D341Med (cell line): ENCODE data around the gene SCRG1.

ENCODE experiments used
- DNase-seq: peaks from one replicate; pipeline ENCODE4 v3.0.0; 2012; ENCODE audit warnings: low spot score

Gene SCRG1

DNA sequence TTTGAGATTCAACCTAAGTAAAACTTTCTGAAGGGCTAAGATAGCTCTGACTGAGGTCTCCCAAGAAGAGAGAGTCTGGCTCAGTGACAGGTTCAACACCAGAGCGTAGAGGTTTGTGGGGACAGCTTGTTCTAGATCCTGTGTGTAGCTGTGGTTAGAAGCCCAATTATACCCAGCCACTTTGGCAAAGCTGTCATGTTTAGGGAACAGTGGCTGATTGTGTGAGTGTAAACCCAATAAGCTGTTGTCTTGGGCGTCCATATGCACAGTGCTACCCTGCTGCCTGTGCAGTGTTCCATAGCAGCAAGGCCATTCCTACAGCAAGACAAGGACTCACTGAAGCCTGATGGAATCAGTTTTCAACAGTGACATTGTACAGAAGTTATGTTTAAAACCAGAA lies 11.2 kb upstream of the SCRG1 start:
- DNase-seq: no peak

DNA sequence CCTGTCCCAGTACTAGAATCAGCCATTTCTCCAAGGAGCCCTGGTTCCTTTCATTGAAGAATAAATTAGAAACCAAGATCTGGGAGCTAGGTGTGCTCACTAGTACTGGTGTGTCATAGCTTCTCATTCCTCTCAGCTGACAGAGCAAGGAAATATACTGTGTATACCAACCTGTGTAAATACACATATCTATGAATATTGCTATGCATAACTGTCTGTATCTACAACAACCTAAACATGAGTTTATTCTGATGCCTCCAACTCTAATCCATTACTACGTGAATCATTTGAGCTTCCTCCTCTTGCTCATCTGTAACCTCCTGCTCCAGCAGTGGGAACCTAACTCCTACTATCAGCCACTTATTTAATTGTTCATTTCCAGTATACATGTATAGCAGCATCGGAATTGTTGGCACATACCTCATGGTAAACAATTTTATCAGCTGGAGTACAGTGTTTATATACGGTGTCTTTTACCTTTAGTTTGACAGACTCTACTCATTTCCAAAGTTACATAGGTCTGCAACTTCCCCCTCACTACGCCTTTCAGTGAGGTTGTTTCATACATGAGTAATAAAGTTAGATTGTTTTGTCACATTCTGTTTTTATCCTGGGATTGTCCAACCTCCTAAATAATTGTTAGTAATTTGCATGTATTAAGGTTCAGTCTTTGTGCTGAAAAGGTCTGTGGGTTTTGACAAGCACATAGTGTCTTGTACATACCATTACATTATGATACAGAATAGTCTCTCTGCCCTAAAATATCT lies 7.1 kb upstream of the SCRG1 start:
- DNase-seq: no peak

DNA sequence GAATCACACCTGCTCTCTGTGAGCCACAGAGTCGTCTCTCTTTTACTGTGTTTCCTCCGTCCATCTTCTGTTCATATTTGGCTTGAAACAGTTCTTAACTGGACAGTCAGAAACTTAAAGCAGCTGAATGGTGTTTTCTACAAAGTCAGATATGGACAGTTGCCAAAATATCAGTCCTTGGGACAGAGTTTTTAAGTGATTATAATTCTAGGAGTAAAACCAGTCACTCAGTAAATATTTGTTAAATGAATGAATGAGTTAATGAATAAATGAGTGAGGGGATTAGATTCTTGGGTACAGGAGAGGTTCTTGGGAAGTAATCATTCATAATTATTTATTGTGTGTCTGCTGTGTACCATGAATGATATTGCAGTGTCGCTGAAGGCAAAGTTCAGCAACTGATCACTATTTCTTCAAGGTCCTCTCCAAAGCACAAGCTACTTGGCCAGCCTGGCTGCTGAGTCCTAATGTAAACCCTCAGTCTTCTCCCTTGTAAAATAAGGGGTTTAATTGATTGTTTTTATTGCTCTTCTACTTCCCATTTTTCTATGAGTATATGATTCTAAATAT lies 5.5 kb upstream of the SCRG1 start:
- no peak for DNase-seq

DNA sequence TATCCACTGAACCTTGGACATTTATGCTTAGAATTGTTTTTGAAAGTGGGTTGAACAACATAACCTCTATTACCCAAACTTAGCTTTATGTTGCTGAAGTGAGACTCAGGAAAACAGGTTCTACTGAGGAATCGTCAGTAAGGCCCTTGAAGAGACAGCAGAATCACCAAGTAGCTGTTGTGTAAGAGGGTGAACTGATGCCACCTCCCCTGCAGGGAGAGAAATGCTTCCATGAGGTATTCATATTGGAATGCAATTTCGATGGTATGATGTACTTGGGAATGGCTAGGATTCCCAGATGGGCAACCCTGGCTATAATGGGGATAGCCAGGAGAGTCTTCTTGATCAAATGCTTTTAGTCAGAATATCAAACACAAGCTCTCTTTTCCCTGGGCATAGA lies 4.1 kb upstream of the SCRG1 start:
- DNase-seq: no peak

DNA sequence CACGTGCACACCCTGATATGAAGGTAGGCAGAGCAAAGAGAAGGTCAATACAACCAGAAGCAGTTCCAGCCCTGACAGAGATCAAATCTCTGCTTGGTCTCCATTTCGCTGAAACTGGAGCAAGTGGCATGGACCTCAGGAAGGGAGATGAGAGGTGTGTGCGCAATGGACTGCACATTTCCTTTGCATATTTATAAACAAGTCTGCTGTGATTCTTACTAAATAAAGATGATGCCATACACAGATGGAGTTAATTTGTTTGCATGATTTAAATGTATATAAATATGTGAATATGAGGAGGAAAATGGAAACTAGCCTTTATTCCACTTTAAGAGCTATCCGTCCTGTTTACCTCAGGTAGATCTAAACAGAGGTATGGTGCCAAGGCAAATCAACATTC lies 2.1 kb upstream of the SCRG1 start:
- DNase-seq: no peak

DNA sequence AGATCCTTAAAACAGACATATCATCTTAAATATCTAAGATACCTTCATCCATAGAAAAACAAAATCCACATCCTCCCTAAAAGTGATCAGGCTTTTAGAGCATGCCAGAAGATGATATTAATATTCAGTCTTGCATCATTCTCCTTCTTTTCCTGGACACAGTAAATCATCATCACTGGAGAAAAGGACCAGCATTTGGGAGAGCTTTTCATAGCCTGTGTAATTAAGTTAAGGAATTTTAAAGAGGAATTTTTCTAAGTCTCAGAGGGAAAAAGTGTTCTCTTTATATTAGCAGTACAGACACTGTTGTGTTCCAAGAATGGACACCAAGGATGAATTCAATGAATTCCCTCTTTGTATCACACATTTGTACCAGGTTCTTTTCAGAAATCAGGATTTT lies 696 bp downstream of the SCRG1 start:
- no peak for DNase-seq

DNA sequence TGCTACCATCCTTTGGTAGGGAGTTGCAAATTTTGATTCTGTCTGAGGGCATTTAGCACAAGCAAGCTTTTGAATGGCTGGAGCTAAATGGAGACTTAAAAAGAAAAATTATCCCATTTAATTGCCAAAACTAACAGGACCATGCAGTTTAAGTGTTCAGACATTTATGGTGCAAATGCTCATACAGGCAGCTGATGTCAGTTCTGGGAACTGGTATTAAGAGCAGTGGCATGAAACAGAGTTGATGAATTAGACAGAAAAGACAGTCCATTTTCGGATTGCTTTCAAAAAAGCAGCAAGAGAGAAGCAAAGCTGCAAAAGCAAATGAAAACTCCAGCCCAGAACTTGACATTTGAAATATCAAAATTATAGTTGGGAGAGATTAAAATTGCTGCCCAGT lies 1.3 kb downstream of the SCRG1 start:
- DNase-seq: no peak

DNA sequence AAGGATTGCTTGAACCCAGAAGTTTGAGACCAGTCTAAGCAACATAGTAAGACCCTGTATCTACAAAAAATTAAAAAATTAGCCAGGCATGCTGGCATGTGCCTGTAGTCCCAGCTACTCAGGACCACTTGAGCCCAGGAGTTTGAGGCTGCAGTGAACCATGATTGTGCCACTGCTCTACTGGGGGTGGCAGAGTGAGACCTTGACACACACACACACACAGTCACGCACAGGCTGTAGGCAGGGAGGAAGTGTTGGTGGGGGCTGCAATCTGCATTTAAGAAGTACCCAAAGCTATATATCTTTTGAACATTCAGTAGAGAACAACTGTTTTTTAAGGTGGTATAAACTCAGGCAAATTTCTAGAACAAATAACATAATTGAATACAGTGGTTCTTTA lies 7.2 kb downstream of the SCRG1 start:
- DNase-seq: no peak

DNA sequence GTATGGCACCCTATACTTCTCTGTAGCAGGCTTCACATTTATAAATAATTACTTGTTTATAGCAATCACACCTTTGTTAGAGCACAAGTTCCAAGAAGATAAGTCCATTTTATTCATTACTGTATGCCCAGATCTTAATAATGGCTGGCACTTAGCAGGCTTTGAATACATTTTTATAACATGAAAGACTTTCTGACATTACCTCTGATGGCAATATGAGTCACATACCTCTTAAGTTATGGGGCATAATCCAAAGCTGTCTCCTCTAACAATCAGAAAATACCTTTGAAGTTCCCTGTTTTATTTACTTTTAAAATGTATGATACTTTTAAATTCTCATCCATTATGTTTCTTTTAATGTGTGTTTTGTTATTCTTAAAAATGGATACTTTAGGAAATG lies 12.2 kb downstream of the SCRG1 start:
- DNase-seq: no peak

DNA sequence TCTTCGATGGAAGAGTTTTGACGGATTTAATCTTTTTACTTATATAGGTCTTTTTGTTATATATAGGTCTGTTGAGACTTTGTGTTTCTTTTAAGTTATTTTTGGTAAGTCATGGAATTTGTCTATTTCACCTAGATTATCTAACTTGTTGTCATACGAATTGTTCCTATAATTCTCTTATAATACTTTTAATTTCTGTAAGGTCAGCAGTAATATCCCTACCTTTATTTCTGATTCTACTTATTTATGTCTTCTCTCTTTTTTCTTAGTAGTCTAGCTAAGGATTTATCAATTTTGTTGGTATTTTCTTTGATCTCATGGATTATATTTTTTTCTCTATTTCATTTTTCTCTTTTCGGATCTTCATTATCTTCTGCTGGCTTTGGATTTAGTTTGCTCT lies 16.6 kb downstream of the SCRG1 start:
- no peak for DNase-seq

DNA sequence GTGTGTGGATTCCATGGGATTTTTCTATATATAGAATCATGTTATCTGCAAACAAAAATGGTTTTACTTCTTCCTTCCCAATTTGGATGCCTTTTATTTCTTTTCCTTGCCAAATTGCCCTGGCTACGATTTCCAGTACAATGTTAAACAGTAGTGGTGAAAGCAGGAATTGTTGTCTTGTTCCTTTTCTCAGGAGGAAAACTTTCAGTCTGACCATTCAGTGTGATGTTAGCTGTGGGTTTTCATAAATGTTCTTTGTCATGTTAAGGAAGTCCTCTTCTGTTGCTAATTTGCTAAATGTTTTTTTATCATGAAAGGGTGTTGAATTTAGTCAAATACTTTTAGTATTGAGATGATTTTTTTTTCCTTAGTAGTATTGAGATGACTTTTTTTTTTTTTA lies 17.3 kb downstream of the SCRG1 start:
- DNase-seq: no peak

DNA sequence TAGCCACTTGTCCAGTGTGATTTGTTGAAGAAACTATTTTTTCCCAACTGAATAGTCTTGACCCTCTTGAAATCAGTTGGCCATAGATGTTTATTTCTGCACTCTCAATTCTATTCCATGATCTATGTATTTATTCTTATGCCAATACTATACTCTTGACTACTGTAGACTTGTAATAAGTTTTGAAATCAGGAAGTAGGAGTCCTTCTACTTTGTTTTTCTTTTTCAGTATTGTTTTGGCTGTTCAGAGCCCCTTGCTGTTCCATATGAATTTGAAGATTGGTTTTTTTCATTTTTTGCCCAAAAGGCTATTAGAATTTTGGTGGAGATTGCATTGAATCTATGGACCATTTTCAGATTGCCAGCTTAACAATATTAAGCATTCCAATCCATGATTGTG lies 17.9 kb downstream of the SCRG1 start:
- no peak for DNase-seq

DNA sequence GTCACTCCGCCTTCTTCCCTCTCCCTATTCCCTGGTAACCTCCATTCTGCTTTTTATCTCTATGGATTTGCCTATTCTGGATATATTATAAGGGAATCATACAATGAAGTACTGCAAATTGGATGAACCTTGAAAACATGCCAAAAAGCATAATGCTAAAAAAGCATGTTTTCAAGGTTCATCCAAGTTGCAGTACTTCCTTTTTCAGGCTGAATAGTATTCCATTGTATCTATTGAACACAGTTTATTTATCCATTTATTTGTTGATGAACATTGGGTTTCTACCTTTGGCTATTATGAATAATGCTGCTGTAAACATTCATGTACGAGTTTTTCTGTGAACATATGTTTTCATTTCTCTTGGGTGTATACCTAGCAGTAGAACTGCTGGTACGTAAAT lies 19.0 kb downstream of the SCRG1 start:
- DNase-seq: no peak

DNA sequence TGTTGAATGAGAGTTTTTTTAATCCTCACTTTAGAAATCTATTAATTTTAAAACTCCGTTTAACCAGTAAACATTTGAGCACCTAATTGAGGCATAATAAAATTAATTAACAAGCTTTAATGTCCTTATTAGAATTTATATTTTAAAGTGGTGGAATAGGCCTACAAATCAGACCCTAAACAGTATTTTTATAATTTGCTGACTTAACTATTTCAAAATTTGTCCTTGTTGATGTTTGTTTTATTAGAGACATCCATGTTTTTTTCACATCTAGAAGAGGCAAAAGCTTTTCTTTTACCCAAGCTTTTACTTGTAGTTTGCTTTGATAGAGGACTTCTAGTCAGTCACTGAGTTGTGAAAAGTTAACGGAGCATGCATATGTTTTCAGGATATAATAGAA lies 24.3 kb downstream of the SCRG1 start:
- DNase-seq: no peak

DNA sequence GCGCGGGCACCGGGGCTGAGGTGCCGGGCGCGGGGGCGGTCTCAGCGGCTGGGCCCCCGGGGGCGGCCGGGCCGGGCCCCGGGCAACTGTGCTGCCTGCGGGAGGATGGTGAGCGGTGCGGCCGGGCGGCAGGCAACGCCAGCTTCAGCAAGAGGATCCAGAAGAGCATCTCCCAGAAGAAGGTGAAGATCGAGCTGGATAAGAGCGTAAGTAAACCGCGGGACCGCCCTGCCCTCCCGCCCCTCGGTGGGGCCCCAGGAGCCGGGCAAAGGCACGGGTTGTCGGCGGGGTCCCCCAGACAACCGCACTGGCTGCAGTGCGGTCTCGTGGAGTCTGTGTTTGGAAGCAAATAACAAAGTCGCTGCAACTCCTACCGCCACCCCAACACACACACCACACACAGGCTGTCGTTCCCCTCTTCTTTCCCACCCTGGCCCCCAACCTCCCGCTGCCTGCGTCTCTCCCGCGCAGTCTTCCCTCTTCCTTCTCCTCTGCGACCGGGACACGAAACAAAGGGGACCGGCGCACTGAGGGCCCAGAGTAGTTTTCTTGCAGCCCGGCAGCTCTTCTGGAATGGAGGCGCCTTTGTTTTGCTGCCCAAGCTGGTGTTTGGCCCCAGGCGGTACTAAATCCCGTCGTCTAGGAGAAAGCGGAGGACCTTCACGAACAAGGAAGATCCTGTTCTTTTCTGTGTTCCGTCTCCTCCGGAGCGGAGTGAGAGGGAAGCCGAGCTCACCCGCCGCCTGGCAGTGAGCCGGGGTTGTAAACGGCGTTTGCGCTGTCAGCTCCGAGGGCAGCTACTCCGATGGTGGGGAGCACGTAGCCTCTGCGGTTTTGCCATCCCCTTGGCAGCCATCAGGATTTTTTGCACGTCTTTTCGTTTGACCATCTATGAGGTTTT lies 27.4 kb downstream of the SCRG1 start:
- peak; percentile 75 for DNase-seq

DNA sequence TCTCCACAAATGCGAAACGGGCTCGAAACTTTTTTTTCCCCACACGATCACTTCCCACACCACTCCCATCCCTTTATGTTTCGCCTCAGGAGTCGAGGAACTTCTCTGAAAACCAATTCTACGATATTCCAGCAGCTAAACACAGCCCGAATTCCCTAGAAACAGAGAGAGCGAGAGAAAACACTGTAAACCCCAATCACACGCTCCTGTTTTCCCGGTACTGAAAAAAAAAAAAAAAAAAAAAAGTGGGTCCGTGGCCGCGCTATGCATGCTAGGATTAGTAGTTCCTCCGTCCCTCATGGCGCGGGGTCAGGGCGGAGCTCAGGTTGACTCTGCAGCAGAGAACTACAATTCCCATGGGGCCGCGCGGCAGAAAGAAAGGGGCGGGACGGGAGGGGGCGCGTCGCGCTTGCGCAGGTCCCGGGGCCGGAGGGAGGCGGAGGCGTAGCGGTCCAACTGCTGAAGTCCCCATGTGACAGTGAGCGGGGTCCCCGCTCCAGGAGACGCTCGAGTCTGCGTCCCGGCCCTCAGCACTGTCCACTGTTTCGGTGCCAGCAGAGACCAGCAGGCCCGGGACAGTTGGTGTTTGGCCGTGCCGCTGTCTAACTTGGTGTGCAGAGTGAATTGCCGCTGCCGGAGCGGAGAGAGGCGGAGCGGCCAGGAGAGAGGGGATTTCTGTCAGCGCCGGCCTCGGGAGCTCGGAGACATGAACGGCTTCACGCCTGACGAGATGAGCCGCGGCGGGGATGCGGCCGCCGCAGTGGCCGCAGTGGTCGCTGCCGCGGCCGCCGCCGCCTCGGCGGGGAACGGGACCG lies 28.2 kb downstream of the SCRG1 start, which contains the start of gene SAP30:
Gene SAP30, plus strand, starts transcription at position 478 of the 815 bp plus-strand sequence. Its CDS starts 229 bp downstream, at position 707.
- DNase-seq: peak; percentile 98

DNA sequence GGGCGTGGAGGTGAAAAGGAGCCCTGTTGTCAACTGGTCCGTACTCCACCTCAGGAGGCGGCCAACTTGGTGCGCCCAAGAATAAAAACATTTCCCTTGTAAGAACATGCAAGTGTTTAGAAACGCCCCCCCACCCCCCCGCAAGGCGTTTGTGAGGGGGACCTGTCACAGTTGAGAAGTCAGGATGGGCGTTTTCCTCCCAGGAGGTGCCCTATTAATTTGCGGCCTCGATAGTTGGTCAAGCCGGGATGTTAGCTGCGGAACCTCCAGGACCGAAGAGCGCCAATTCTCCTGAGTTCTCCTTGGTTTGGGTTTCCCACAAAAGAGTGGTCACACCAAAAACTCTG lies 28.8 kb downstream of the SCRG1 start:
- DNase-seq: no peak

DNA sequence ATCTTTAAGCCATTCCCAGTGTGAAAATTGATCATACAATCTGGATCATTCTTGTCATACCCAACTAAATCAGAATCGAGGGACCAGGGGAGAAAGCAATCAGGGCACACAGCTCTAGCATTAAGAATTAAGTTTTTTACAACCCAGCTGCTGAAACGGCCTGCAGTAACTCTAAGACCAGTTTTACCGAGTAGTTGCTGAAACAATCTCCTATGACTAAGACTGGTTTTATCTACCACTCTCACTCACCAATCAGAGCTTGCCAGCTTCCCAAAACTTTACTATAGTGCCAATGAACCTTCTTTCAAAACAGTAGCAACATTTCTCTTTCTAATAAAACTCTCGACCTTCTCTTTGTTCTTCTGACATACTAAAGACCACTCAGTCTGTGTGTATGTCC lies 31.0 kb downstream of the SCRG1 start:
- no peak for DNase-seq

DNA sequence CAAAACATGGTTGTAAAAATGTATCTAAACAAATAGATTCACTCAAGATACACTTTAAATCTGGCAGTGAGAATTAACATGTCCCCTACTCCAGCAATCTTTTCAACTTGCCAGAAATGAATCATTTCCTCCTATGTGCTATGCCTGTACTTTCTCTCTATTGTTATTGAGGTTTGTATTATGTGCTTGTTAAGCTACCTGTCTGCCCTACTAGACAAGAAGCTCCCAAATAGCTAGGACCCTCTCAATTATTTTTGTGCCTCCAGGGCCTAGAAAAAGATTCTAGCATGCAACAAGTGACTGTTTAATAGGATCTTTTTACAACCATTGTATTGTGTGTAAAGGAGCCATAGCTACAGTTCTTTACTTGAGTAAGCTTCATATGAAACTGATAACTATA lies 31.6 kb downstream of the SCRG1 start:
- no peak for DNase-seq

DNA sequence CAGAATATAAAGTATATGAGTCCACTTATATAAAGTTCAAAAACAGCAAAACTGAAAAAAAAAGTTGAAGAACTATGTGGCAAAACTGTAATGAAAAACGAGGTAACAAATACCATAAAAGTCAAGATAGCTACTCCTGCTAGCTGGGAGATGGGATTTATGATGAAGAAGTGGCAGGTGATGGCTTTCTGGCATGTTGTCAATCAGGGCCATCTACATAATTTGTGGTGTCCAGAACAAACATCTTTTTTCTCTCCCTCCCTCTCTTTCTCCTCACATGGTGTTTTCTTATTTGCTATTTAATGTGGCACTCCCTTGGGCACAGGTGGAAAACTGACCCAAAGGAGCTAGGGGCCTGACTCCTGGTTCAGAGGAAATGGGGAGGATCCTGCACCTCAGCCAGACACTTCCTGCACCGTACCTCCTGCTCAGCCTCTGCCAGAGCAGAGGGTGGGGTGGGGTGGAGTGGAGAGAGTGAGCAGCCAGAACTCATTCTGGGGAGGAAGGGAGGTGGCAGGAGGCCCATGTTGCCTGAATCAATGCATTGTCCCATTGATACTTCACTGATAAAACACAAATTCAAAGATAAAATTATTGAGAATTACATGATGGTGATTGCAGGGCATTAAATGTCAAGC lies 33.4 kb downstream of the SCRG1 start:
- DNase-seq: no peak

DNA sequence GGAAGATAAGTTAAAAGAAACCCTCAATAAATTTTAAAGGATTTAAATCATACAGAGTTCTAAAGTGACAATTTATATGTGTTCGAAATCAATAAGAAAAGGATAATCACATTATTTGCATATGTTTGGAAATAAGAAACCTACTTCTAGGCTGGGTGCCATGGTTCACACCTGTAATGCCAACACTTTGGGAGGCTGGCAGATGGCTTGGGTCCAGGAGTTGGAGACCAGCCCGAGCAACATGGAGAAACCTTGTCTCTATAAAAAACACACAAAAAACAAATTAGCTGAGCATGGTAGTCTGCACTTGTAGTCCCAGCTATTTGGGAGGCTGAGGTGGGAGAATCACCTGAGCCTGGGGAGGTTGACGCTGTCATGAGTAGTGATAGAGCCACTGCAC lies 36.2 kb downstream of the SCRG1 start:
- no peak for DNase-seq
